Measurements from ENCODE around the gene SGMS1. TPM values are rescaled to one million over a fixed set of nuclear protein-coding genes. Genes with fewer than 3 reads are reported as not detected.

SGMS1 gene
- total RNA-seq, 1 experiment from 2014 or later: 24.7 TPM

- H3K9me3 Mint-ChIP-seq (ENCODE audit: unreplicated experiment): no peaks in the 10 kb centered on the region
- no peak overlapping the region for H3K27ac Mint-ChIP-seq (ENCODE audit: low read depth, unreplicated experiment)
- DNase-seq (ENCODE audit: unreplicated experiment): no peak
- H3K4me3 Mint-ChIP-seq (ENCODE audit: unreplicated experiment): no peak overlapping the region
- no peaks in the 10 kb centered on the region for H3K4me1 Mint-ChIP-seq (ENCODE audit: insufficient read depth, unreplicated experiment)
- intact Hi-C loops (cut with micrococcal nuclease): loop anchor here (10.0 kb wide), 1 partner anchor 255 kb away; no protein-coding TSS in a partner anchor
- peaks cover 14% of the 10 kb centered on the region for H3K36me3 Mint-ChIP-seq (ENCODE audit: insufficient read depth, unreplicated experiment)
- no TSS peak for BruUV-seq (replicated peaks)
- H3K27me3 Mint-ChIP-seq (ENCODE audit: insufficient read depth, unreplicated experiment): no peaks in the 10 kb centered on the region
- ChIA-PET CTCF (no interaction called here), POLR2A (no interaction called here)
- TF ChIP-seq CTCF (IDR thresholded peaks at IDR 0.05; ENCODE audit: unreplicated experiment): no peak
Observed at GRCh38 chr10:50299948-50300669, 323.6 kb downstream of the SGMS1 start.

- no peak for TF ChIP-seq CTCF (IDR thresholded peaks at IDR 0.05; ENCODE audit: unreplicated experiment)
- ChIA-PET POLR2A (interaction anchor here (0.6 to 1.4 kb wide), 2 partner anchors 23 to 30 kb away, joined by 3 to 4 read pairs; no protein-coding TSS in a partner anchor), CTCF (interaction anchor here (0.6 kb wide), 1 partner anchor 120 kb away, joined by 3 read pairs; no protein-coding TSS in a partner anchor)
- intact Hi-C loops (cut with micrococcal nuclease): loop anchor here (10.0 kb wide), 1 partner anchor 259 kb away; no protein-coding TSS in a partner anchor
- Mint-ChIP-seq H3K27me3 (ENCODE audit: insufficient read depth, unreplicated experiment) (no peaks in the 10 kb centered on the region), H3K9me3 (ENCODE audit: unreplicated experiment) (no peaks in the 10 kb centered on the region), H3K4me1 (ENCODE audit: insufficient read depth, unreplicated experiment) (peaks cover 4% of the 10 kb centered on the region), H3K36me3 (ENCODE audit: insufficient read depth, unreplicated experiment) (peaks cover 7% of the 10 kb centered on the region), H3K4me3 (ENCODE audit: unreplicated experiment) (no peak overlapping the region), H3K27ac (ENCODE audit: low read depth, unreplicated experiment) (no peak overlapping the region)
- no peak for DNase-seq (ENCODE audit: unreplicated experiment)
- no TSS peak for BruUV-seq (replicated peaks)
Observed at GRCh38 chr10:50295367-50295766, 328.4 kb downstream of the SGMS1 start.

- no peak for DNase-seq (ENCODE audit: unreplicated experiment)
- Mint-ChIP-seq H3K4me1 (ENCODE audit: insufficient read depth, unreplicated experiment) (peaks cover 4% of the 10 kb centered on the region), H3K4me3 (ENCODE audit: unreplicated experiment) (no peak overlapping the region), H3K27ac (ENCODE audit: low read depth, unreplicated experiment) (no peak overlapping the region), H3K36me3 (ENCODE audit: insufficient read depth, unreplicated experiment) (peaks cover 7% of the 10 kb centered on the region), H3K9me3 (ENCODE audit: unreplicated experiment) (no peaks in the 10 kb centered on the region), H3K27me3 (ENCODE audit: insufficient read depth, unreplicated experiment) (no peaks in the 10 kb centered on the region)
- no peak for TF ChIP-seq CTCF (IDR thresholded peaks at IDR 0.05; ENCODE audit: unreplicated experiment)
- BruUV-seq (replicated peaks): no TSS peak
- ChIA-PET POLR2A (no interaction called here), CTCF (no interaction called here)
- intact Hi-C loops (cut with micrococcal nuclease): loop anchor here (10.0 kb wide), 1 partner anchor 260 kb away; no protein-coding TSS in a partner anchor
Observed at GRCh38 chr10:50294582-50294981, 329.2 kb downstream of the SGMS1 start.

- H3K27me3 Mint-ChIP-seq (ENCODE audit: insufficient read depth, unreplicated experiment): no peaks in the 10 kb centered on the region
- TF ChIP-seq CTCF (IDR thresholded peaks at IDR 0.05; ENCODE audit: unreplicated experiment): no peak
- peaks cover 4% of the 10 kb centered on the region for H3K4me1 Mint-ChIP-seq (ENCODE audit: insufficient read depth, unreplicated experiment)
- H3K9me3 Mint-ChIP-seq (ENCODE audit: unreplicated experiment): no peaks in the 10 kb centered on the region
- H3K4me3 Mint-ChIP-seq (ENCODE audit: unreplicated experiment): no peak overlapping the region
- no peak overlapping the region for H3K27ac Mint-ChIP-seq (ENCODE audit: low read depth, unreplicated experiment)
- intact Hi-C loops (cut with micrococcal nuclease): loop anchor here (10.0 kb wide), 1 partner anchor 261 kb away; no protein-coding TSS in a partner anchor
- peaks cover 7% of the 10 kb centered on the region for H3K36me3 Mint-ChIP-seq (ENCODE audit: insufficient read depth, unreplicated experiment)
- ChIA-PET CTCF (no interaction called here), POLR2A (interaction anchor here (0.7 kb wide), 1 partner anchor 17 kb away, joined by 3 read pairs; no protein-coding TSS in a partner anchor)
- BruUV-seq (replicated peaks): no TSS peak
- DNase-seq (ENCODE audit: unreplicated experiment): no peak
Observed at GRCh38 chr10:50293513-50294313, 330.0 kb downstream of the SGMS1 start.

All from MCF 10A (cell line).